Testis (tissue), 3 donors: Measurements from ENCODE around the gene PPP1R9A. TPM values are rescaled to one million over a fixed set of nuclear protein-coding genes. Genes with fewer than 3 reads are reported as not detected.

Source experiments
- DNase-seq: peaks from one replicate; pipeline ENCODE4 v3.0.0-alpha.2; 2019
- H3K27ac ChIP-seq, 2 donors: fragments of 200-600 bp; sonication (generic); one replicate each; pipeline ENCODE4 v1.5.1; 2019
- H3K27me3 ChIP-seq: fragments of 200-600 bp; sonication (generic); one replicate; pipeline ENCODE4 v1.5.1; 2019
- H3K36me3 ChIP-seq: fragments of 200-600 bp; sonication (generic); one replicate; pipeline ENCODE4 v1.5.1; 2017; ENCODE audit warnings: low read depth; ENCODE audit errors: missing control alignments
- H3K4me1 ChIP-seq: fragments of 200-600 bp; sonication (generic); one replicate; pipeline ENCODE4 v1.5.1; 2019
- H3K4me3 ChIP-seq, 2 donors: fragments of 200-600 bp; sonication (generic); one replicate each; pipeline ENCODE4 v1.5.1; 2017 to 2019
- H3K9me3 ChIP-seq: fragments of 200-600 bp; sonication (generic); one replicate; pipeline ENCODE4 v1.5.1; 2017
- CTCF ChIP-seq, 3 experiments: fragments of 450-650 bp in 2 of 3; fragments of 200-600 bp in 1 of 3; sonication (generic) in 1 of 3; IDR thresholded peaks; one replicate each; pipeline ENCODE4 v1.5.1; 2016 to 2019; ENCODE audit warnings: antibody characterized with exemption in 3 of 3, mild to moderate bottlenecking in 2 of 3, moderate library complexity in 1 of 3
- POLR2A ChIP-seq: fragments of 450-650 bp; IDR thresholded peaks from one replicate; pipeline ENCODE4 v1.6.1; 2017; ENCODE audit warnings: antibody characterized with exemption, mild to moderate bottlenecking, moderate library complexity
- WGBS, 2 donors: methylation state at CpG; one replicate each; pipeline ENCODE4 v1.1.5; 2018; 5-methylcytosine and 5-hydroxymethylcytosine counted together
- intact Hi-C: fragments of 100-400 bp; cut with DNase I; formaldehyde crosslinking; loops from one replicate; pipeline ENCODE4 v1.15.1; 2023; ENCODE audit warnings: low total_unique reads
- polyA plus RNA-seq: library from polyadenylated mRNA; stranded (reverse); fragments of 350-450 nt; fragmentation: Illumina TruSeq; extraction: RNeasy Lipid Tissue Mini Kit (QIAGEN cat#74804); gene quantifications from one replicate; pipeline ENCODE4 v1.2.3, GENCODE V29; 2014; ENCODE audit warnings: low read depth, low replicate concordance; ENCODE audit not compliant: insufficient read depth
- total RNA-seq, 2 donors: library from RNA; depleted of rRNA; stranded (reverse); fragments of >200 nt; gene quantifications; one replicate each; pipeline ENCODE4 v1.2.3, GENCODE V29; 2016

The PPP1R9A gene
- total and polyA plus RNA-seq, 3 donors from 2014 or later: 16.7 to 47.8 (median 47.0) TPM

GRCh38 chr7:94922457-94922856, 15.1 kb downstream of the PPP1R9A start:
- intact Hi-C loops: no loop called here
- DNase-seq: no peak
- Histone ChIP-seq H3K36me3 (no peaks in the 10 kb centered on the region), H3K4me1 (no peaks in the 10 kb centered on the region), H3K9me3 (no peaks in the 10 kb centered on the region), H3K27ac (no peak overlapping the region), H3K4me3 (no peak overlapping the region), H3K27me3 (no peaks in the 10 kb centered on the region)
- WGBS, 2 donors: 85 to 90% methylated on average over 1 of the region's 1 CpG
- TF ChIP-seq CTCF (IDR thresholded peaks at IDR 0.05) (no peak), POLR2A (no peak)

- no peak for TF ChIP-seq CTCF (IDR thresholded peaks at IDR 0.05)
- no peak for TF ChIP-seq POLR2A
- no peak overlapping the region for H3K27ac ChIP-seq
- H3K27me3 ChIP-seq: no peaks in the 10 kb centered on the region
Measured at GRCh38 chr7:94923412-94923811, 16.0 kb downstream of the PPP1R9A start.

GRCh38 chr7:94928168-94928707, 20.8 kb downstream of the PPP1R9A start:
- H3K9me3 ChIP-seq: no peaks in the 10 kb centered on the region
- DNase-seq: no peak
- intact Hi-C loops: no loop called here
- H3K27me3 ChIP-seq: no peaks in the 10 kb centered on the region
- no peaks in the 10 kb centered on the region for H3K36me3 ChIP-seq
- no peak overlapping the region for H3K4me3 ChIP-seq
- no peak overlapping the region for H3K27ac ChIP-seq
- TF ChIP-seq CTCF (IDR thresholded peaks at IDR 0.05) (no peak), POLR2A (no peak)
- no peaks in the 10 kb centered on the region for H3K4me1 ChIP-seq

More at GRCh38 chr7:94923412-94923811, 16.0 kb downstream of the PPP1R9A start:
- DNase-seq: no peak
- Histone ChIP-seq H3K9me3 (no peaks in the 10 kb centered on the region), H3K4me3 (no peak overlapping the region), H3K36me3 (no peaks in the 10 kb centered on the region), H3K4me1 (no peaks in the 10 kb centered on the region)
- intact Hi-C loops: no loop called here

GRCh38 chr7:94933256-94933990, 26.0 kb downstream of the PPP1R9A start:
- Histone ChIP-seq H3K4me3 (no peak overlapping the region), H3K9me3 (no peaks in the 10 kb centered on the region), H3K4me1 (no peaks in the 10 kb centered on the region), H3K27me3 (no peaks in the 10 kb centered on the region), H3K36me3 (no peaks in the 10 kb centered on the region), H3K27ac (no peak overlapping the region)
- no peak for DNase-seq
- no peak for TF ChIP-seq POLR2A
- TF ChIP-seq CTCF (IDR thresholded peaks at IDR 0.05): no peak
- WGBS, 2 donors: 50 to 60% methylated on average over 3 of the region's 3 CpGs
- intact Hi-C loops: no loop called here

GRCh38 chr7:94939395-94939794, 32.0 kb downstream of the PPP1R9A start:
- Histone ChIP-seq H3K4me1 (no peaks in the 10 kb centered on the region), H3K27me3 (no peaks in the 10 kb centered on the region), H3K4me3 (no peak overlapping the region), H3K9me3 (no peaks in the 10 kb centered on the region), H3K36me3 (no peaks in the 10 kb centered on the region), H3K27ac (no peak overlapping the region)
- intact Hi-C loops: no loop called here
- no peak for DNase-seq
- no peak for TF ChIP-seq POLR2A
- TF ChIP-seq CTCF (IDR thresholded peaks at IDR 0.05): no peak
